GM21390 (cell line): ENCODE measurements around the gene CACNA1C.

Experiments
- ATAC-seq: cut with Tn5 transposase; IDR thresholded peaks from one replicate; pipeline ENCODE4 v1.9.1; 2021; ENCODE audit not compliant: unreplicated experiment

Gene CACNA1C

DNA sequence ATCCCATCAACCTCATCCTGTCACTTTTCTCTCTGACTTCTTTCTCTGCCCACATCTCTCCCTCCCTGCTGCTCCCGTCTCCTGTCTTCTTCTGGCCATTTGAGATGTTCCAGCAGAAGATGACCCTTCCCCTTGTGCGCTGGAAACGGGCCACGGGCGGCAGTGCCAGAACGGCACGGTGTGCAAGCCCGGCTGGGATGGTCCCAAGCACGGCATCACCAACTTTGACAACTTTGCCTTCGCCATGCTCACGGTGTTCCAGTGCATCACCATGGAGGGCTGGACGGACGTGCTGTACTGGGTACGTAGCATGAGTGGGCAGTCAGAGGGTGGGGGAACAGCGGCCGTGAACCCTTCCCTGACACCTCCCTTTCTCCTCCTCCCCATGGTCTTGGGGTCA, 440.3 kb downstream of the CACNA1C start:
- ATAC-seq = no peak

DNA sequence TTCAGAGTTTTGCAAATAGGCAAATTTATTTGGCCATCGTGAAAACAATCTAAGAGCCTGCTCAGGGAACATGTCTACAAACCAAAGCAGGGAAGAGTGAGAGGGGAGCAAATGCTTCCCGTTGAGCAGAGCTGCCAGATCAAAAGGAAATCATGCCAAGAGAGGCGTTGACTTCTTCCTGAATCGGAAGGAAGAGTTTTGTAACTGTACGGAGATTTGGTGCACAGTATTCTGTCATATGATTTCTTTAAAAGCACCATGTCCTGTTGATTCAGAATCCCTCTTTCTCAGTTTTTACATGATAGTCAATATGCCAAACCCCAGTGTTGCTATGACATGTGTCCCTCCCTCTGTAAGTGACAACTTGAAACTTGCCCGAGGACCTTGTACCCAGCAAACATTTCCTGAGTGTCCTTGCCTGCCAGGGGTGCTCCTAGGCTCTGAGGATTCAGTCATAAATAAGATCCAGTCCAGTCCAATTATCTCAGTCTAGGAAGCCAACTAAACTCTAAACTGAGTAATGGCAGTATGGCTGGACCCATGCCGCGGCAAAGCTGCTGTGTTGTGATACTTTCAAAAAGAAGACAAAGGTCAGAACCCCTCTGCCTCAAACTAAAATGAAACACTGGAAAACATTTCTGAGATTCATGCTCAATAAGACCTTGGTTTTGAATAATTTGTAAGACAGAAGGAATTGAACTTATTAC, 441.9 kb downstream of the CACNA1C start:
- ATAC-seq = no peak

DNA sequence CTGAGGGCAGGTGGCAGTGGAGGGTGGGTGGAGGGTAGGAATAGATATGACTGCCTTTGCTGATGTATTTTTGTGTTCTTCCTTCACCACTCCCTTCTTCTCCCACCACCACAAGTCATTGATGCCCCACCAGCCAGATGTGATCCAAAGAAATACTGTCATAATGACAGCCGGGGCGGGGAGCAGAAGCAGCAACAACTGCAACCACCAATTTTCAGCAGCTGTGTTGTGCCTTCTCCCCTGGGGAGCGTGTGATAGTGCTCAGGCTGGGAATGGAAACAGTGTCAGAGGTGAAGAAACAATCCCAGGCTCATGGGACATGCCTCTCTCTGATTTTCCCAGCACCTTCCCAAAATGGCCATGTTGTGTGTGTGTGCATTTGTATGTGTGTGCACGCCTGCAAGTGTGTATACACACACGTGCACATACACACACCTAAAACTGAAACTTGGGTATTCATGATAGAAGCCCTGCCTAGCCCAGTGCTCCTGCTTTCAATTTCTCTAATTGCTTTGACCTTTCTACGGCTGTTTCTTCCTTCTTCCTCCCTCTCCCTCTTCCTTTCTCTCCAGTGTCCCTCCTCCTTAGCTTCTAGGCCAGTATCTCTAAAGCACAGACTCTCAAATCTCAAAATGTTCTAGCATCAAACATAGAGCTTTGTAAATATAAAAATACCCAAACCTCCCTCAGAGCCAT, 442.8 kb downstream of the CACNA1C start:
- ATAC-seq = no peak

DNA sequence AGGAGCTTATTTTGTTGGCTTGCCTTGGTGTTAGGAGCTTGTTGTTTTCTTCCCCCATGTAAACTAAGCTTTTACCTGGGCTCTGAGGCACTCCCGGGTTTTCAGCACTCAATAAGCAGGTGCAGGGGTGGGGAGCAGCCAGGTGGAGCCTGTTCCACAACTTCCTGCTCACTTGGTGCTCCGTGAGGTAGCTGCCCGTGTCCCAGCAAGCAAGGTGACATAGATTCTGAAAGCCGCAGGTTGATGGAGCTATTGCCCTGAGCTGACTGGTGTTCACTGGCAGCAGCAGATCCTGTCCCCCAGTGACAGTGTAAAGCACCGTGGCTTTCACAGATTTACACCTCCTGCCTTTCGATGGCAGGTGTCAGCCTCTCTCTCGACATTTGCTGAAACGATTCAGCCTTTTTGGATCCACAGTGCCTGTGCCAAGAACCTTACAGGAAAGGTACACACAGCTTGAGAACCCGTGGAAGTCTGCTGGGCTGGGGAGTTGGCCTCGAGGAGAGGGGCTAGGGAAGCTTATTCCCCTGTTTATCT, 446.2 kb downstream of the CACNA1C start:
- no peak for ATAC-seq

DNA sequence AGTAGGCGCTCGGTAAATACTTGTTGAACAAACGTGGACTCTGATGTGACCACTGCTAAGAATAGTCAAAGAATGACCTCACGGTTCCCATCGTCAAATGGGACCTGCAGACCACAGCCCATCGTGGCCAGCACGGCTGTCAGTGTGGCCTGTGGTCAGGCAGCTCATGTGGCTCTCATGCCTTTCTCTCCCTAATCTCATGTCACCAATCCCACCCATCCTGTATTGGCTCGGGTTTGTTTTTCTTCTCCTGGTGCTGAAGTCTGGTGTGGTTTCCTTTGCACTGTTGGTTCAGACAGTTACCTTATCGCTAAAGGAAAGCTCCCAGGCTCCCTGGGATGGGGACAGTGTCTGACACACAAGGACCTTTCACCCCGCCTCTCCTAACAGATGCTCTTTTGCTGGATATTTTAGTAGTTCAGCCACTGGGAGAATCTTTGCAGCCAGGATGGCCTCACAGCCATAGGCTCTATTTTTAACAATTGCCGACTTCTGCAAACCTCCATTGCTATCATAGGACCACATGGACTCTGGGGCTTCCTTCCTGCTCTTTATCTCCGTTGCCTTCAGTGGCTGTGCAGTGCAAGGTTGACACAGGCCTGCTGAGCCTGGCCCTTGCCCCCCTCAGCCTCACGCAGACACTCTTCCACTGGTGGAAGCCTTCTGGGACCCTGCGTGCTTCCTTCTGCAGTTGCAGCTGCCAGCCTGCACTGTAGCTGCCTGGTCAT, 448.8 kb downstream of the CACNA1C start:
- ATAC-seq = no peak

DNA sequence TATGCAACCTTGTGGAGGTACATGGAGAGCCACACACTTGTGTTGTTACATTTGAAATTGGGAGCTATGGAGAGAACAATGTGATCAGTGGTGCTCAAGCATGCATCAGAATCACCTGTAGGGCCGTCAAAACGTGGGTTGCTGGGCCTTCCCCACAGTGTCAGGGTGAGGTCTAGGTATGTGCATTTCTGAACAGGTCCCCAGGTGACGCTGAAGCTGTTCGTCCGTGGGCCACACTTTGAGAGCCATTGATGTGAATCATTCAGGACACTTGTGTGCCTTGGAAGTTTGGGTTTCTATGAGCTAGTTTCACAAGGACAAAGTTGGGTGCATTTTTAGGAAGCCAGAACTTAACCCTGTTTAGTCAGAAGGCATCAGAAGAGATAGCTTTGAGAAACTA, 450.2 kb downstream of the CACNA1C start:
- ATAC-seq = no peak

DNA sequence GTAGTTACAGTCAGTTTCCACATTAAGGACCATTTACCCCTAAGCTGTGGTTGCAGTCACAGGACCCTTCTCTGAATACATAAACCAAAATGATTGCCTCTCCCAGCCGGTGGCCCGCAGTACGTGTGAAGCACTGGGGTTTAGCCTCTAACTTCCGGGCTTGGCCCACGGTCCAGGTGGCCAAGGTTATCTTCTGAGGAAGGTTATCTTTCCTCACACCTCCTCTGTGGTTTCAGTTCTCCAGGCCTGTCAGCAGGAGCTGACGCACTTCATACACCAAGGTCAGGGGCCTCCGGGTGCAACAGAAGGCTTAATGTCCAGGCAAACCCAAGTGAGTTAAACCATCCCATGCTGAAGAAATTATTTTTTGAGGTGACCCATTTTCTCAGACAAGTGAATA, 451.0 kb downstream of the CACNA1C start:
- no peak for ATAC-seq

DNA sequence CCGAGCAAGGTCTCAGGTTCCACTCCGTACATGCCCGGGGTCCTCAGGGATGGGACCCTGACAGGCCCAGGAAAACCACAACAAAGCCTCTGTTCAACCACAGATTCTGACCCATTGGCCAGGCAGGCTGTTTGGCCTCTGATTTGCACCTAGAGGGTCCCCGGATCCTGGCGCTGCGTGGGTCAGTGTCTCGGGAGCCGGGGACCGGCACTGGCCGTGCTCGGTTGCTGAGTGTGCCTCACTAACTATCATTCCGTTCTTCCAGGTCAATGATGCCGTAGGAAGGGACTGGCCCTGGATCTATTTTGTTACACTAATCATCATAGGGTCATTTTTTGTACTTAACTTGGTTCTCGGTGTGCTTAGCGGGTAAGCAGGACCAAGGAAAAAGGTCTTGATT, 451.8 kb downstream of the CACNA1C start:
- ATAC-seq = no peak

DNA sequence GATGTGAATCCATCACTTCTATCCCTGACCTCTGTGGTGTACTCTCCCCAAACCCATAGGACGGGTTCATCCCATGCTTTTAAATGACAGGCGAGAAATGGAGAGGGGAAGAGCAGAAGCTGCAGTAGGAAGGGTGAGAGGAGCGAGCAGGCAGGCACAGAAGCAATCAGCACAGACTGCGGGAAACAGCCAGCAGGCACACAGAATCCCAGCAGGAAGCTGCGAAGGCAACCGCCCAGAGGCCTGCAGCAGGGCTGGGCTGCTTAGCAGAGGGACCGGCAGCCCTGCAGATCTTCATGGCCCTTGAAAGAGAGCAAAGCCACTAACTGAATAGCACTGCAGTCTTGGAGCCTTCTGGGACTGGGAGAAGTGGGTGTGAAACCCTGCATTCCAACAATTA, 455.0 kb downstream of the CACNA1C start:
- no peak for ATAC-seq

DNA sequence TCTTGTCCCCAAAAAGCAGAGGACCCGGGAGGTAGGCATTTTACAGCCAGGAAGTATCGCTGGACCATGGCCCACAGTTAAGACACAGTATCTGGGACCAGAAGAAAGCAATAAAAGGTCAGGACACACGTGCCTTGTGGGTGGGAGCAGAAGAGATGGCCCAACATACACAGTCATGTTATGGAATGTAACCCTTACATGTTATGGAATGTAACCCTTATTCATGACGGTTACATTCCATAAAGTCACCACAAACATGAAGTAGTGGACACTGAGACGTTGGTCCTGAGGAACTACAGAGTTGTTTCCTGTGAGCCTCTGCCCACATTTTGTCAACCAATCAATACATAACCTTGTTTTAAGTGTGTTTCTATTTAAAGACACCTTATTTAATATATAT, 456.4 kb downstream of the CACNA1C start:
- no peak for ATAC-seq

DNA sequence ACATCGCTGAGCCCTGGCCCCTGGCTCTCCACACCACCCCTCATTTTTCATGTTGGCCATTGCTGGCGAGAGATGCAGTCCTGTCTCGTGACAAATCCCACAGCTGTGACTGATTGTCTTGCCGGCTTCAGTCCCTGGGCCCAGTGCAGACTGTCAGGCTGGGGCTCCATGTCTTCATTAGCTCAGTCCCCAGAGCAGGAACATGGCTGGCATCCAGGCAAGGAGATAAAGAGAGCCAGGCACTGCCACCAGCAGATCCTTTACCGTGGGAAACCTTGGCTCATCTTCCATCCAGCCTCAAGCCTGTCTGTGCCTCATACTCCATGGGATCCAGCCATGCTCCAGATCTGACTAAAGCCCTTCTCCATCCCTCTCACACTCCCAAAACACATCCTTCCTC, 457.3 kb downstream of the CACNA1C start:
- no peak for ATAC-seq

DNA sequence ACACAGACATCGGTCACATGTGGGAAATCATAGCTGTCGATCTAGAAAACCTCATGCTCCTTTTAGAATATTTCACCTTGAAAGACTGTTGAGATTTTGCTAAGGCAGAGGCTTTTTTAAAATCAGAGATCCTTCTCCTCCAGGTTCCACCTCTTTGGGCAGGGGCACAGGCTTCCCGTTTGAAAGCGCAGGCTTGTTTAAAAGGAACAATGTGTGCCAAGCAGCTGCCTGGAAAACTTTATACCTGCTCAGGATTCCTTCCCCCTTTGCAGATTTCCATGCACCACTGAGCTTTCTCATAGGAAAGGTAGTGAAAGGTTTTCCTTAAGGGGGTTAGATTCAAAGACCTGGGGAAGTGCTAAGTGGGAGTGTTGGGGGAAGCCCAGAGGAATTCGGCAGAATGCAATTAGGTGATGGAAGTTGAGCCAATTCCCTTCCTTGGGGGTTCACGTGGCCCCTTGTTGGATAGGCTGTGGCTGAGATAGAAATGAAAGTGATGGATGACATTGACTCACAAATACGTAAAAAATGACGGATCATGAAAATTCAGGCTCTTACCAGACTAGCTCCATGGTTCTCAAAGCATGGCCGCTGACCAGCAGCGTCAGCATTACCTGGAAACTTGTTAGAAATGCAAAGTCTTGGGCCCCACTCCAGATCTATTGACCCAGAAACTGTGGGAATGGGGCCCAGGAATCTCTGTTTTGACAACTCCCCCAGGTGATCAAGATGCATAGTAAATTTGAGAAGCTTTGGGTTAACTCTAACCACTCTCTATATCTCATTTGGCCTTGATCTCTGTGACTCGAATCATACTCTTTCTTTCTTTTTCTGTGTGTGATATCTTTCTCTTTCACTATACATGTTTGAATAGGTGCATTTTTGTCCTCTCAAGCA, 460.6 kb downstream of the CACNA1C start:
- ATAC-seq = no peak

DNA sequence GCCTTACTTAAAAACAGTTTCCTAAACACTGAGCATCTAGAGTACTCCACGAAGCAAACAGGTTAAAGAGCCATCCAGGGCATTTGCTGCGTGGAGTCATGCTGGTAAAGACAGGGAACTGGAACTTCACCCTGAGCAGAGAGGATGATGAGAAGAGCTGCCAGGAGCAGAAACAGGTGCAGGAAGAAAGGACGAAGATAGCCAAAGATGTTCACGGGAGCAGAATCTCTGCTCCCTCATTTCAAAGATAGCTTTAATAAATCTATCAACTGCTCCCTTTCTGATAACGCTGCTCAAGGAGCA, 461.2 kb downstream of the CACNA1C start:
- ATAC-seq = no peak

DNA sequence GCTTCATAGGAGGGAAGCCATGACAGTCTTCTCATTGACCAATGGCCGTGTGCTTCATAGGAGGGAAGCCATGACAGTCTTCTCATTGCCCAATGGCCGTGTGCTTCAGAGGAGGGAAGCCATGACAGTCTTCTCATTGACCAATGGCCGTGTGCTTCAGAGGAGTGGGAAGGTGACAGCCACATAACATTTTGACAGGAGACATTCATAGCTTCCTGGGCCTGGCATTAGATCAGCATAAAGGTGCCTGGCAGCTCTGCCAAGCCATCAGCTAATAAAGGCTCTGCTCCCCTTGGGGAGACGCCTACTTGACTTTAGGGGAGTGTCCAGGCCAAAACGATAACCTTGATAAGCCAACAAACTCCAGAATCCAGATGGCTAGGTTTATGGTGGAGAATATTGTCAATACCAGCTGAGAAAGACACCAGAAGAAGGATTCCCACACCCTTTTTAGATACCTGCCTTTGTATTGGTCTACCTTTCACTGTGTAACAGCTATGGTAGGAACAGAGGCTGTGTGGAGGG, 468.0 kb downstream of the CACNA1C start:
- ATAC-seq = no peak

DNA sequence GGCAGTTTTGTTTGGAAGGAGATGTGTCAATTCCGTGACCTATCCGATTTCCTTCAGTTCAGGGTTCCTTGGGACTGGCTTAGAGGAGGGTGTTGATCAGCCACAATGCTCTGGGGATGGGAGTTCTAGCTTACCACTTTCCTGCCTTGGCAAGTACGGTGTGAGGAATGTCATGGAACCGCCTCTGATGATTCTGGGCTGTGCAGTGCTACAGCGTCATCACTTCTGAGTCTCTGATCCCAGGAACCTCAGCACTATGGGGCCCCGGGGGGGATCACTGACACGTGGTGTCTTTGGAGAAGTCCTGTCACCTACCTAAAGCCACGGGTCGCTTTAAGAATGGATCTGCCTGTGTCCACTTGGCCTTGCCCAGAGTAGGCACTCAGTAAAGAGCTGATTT, 470.5 kb downstream of the CACNA1C start:
- ATAC-seq = no peak

DNA sequence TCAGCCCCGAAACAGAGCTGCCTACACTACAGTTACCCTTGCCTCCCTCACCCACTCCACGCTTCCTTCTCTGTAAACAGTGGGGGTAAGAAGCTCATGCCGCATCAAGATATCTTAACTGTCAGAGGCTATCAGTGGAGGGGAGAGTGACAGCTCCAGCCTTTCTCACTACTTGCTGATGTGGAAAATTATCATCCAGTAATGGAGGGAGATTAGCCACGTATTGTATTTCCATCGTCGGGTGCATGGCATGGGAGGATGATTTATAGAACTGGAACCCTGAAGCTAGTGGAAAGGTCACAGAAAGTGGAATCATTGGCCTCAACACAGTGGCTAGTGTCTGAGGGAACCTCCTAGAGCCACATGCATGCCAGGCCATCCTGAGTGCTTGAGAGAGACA, 471.1 kb downstream of the CACNA1C start:
- no peak for ATAC-seq

DNA sequence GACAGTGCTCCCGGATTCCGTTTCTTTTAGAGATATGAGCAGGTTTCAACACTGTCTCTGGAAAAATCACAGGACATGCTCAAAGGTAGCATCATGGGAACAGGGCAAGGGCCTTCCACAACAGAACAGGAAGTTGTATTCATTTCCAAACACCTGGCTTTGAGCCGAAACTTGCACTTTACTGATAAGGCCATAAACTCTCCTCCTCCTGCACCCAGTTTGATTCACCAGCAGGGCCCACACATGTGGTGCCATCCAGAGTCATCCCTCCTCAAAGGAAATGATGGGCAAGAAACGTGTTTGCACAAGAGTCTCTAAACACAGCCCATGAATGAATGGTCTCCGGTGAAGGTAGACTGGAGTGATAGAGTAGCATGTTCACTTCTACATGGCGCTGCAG, 473.6 kb downstream of the CACNA1C start:
- ATAC-seq = no peak

DNA sequence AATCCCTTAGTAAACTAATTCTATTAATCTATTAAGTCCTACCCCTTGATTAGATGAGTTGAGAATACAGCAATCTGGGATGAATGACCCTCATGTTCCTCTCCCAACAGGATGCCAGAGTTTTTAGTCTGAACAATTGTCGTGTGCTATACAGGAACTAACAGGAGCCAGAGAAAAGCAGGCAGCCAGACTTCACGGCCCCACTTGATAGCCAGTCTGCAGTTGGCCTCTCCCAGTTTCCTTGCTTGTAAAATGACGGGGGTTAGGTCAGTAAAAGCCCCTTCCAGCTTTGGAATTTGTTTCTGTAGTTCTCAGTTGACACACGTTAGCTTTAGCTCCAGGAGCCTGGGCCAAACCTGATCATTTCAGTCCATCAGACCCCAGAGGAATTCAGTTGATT, 475.2 kb downstream of the CACNA1C start:
- no peak for ATAC-seq

DNA sequence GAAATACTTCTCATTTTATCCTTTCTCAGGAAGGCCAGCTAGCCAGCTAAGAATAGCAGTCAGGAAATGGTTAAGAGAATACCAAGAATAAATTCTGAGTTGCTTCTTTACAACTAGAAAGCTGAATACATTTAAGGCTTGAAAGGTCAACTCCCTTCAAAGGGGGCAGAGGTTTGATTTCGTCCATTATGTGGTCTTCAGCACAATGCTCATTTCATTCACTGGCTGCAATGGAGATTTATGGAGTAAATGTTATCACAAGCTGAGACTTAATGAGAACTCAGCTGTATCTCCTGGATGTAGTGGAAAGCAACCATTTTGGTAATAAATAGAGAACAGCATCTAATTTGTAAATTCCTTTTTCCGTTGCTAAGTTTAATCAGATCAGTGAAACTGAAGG, 477.0 kb downstream of the CACNA1C start:
- ATAC-seq = no peak

DNA sequence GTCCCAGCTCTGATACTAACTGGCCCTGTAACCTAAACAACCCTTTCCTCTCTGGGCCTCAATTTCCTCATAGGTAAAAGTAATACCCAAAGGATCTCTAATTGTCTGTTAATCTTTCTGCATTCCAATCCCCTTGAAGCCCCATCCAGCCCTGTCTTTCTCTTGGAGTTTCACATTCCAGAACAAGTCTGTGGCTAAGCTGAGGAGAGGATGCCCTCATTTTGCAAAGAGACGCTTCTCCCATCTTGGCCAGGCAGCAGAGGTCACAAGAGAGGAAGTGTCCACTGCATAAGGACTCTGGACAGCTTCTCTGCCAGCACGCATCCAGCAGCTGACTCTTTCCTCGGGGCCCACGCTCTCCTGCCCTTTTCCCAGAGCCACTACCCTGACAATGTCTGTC, 478.6 kb downstream of the CACNA1C start:
- no peak for ATAC-seq

DNA sequence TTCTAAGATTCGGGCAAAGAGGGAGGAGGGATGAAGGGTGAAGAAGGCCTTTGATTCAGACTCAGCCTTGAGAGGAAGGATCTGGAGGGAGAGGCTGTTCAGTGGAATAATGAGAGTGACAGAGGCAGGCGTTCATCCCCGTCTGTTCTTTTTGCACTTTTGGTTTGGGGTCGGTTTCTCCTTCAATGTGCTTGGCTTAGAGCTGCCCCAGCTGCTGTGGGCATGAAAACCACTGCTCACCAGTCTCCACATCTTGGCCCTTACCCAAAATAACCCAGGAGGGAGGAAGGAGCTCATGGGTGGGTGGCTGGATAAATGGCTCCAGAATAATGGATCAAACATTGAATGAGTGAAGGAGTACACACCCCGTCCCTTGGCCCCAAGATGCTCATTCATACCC, 480.2 kb downstream of the CACNA1C start:
- no peak for ATAC-seq
